GM13976 (cell line): ENCODE measurements around the gene EXOC3.

Experiments used
- DNase-seq: peaks from one replicate; pipeline ENCODE4 v3.0.0; 2012; ENCODE audit warnings: low spot score
- in situ Hi-C: fragments of 300-500 bp; cut with MboI; formaldehyde crosslinking; loops from one replicate; pipeline ENCODE4 v1.12.0; 2022; ENCODE audit warnings: low sequenced_read_pairs, mixed read lengths, inconsistent platforms; ENCODE audit not compliant: unreplicated experiment
- TF ChIP-seq, protein P1 (sequence below): IDR thresholded peaks from 2 replicates; pipeline ENCODE4 v1.5.1; 2012; ENCODE audit warnings: borderline replicate concordance, mild to moderate bottlenecking; ENCODE audit not compliant: insufficient read depth; ENCODE audit errors: extremely low read depth, missing control alignments, control extremely low read depth

Gene EXOC3

DNA sequence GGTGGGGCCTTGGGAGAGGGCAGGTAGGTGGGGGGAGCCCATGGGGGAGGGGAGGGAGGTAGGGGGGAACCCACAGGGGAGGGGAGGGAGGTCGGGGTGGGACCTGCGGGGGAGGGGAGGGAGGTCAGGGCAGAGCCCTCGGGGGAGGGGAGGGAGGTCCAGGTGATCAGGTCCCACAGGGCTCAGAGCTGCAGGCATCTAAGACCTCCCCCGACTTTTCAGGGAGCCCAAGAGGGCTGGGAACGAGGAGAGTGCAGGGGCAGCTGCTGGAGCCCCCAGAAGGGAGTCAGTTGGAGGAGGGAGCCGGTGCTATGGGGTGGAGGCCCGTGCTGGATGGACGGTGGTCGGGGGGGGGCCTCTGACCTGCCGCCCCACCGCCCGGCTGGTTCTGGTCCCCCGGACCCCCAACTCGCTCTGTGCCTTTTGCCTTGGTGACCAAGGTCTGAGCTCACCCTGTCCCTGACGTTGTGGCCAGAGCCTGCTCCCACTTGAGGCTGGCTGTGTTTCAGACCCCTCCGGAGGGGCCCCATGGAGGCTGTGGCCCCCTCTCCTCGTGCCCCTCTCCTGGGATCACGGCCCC lies 49.4 kb downstream of the EXOC3 start:
- TF ChIP-seq, protein P1, sequence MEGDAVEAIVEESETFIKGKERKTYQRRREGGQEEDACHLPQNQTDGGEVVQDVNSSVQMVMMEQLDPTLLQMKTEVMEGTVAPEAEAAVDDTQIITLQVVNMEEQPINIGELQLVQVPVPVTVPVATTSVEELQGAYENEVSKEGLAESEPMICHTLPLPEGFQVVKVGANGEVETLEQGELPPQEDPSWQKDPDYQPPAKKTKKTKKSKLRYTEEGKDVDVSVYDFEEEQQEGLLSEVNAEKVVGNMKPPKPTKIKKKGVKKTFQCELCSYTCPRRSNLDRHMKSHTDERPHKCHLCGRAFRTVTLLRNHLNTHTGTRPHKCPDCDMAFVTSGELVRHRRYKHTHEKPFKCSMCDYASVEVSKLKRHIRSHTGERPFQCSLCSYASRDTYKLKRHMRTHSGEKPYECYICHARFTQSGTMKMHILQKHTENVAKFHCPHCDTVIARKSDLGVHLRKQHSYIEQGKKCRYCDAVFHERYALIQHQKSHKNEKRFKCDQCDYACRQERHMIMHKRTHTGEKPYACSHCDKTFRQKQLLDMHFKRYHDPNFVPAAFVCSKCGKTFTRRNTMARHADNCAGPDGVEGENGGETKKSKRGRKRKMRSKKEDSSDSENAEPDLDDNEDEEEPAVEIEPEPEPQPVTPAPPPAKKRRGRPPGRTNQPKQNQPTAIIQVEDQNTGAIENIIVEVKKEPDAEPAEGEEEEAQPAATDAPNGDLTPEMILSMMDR, result no peak
- DNase-seq, result no peak
- in situ Hi-C loops, result no loop called here

DNA sequence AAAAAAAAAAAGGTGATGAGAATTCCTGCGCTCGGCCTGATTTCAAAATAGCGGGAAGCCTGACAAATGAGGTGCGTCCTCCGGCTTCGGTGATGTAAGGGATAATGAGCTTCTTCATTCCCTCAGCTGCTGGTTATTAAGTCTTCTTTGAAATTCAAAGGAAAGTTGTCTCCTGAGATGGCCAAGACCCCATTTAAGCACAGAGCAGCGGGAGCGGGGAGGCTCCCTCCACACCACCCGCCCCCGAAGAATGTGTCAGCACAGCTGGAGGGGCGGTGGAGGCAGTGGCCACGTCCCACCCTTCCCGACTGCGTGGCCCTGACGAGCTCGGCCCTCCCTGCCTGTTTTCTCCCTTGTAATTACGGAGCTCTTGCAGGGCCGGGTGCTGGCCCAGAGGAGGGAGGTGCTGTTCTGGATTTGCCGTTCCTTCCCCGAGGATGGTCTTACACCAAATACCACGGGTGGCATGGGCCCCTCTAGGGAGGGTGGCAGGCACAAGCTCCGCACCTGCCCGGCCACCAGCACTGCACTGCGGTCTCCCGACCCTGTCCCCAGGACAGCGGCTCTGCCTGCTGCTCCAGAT lies 50.2 kb downstream of the EXOC3 start:
- no peak for DNase-seq
- TF ChIP-seq, protein P1, result no peak

DNA sequence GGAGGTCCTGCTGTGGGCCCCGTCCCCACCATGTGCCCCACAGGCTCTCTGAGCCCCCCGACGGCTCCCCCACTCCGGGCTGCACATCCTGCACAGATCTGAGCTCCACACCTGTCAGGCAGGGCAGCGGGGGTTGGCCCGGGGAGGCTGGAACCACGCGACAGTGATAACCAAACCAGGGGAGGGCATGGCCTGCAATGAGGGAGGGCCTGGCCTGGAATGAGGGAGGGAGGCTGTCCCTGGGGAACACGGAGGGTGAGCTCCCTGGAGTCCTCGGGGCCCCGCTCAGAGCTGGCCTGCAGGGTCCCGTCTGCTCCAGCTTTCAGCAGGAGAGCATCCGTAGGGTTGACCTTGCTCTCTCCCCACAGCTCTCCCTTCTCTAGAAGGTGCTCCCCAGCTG lies 50.8 kb downstream of the EXOC3 start:
- in situ Hi-C loops, result no loop called here
- no peak for DNase-seq
- TF ChIP-seq, protein P1, result no peak

More for the DNA sequence above, 50.2 kb downstream of the EXOC3 start:
- in situ Hi-C loops, result no loop called here

DNA sequence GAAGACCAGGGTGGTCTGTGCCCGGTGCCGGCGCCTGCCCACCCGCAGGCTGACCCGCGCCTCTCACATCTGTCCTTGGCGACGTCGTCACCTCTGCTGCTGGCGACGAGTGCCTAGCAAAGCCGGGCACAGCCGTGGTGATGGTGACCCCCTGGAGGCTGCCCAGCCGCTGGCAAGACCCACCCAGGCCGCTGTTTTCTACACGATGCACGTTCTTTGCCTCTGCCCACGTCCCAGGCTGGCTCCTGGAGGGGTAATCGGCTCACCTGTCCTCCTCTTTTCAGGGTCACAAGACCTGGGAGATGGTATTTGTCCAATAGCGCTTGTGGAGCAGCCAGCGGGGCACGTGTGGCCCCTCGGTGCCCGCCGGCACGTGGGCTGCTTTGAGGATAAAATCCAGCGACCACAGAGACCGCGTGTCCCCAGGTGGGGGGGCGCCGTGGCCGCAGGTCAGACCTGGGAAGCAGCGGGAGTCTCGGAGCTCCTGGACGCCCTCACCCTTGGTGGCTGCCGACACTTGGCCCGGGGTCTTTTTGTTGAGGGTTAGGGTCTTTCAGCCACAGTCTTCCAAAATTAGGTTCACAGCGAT lies 51.8 kb downstream of the EXOC3 start:
- in situ Hi-C loops, result no loop called here
- no peak for DNase-seq
- TF ChIP-seq, protein P1, result no peak

DNA sequence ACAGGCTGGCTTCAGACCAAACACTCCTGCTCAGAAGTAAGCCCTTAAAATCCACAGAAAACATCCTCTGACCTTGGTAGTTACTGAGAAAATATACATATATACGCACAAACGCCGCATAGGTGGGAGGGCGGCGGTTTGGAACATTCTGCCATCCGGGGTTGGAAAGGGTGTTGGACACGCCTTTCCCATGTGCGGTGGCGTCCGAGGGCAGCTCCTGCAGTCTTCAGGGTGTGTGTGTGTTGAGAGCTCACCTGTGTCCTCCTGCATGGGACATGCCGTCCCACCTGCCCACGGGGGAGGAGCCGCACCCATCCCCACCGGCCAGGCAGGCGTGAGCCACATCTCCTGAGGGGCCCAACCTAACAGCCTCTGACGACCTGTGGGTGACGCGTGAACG lies 53.1 kb downstream of the EXOC3 start:
- TF ChIP-seq, protein P1, result no peak
- no peak for DNase-seq
- in situ Hi-C loops, result no loop called here

DNA sequence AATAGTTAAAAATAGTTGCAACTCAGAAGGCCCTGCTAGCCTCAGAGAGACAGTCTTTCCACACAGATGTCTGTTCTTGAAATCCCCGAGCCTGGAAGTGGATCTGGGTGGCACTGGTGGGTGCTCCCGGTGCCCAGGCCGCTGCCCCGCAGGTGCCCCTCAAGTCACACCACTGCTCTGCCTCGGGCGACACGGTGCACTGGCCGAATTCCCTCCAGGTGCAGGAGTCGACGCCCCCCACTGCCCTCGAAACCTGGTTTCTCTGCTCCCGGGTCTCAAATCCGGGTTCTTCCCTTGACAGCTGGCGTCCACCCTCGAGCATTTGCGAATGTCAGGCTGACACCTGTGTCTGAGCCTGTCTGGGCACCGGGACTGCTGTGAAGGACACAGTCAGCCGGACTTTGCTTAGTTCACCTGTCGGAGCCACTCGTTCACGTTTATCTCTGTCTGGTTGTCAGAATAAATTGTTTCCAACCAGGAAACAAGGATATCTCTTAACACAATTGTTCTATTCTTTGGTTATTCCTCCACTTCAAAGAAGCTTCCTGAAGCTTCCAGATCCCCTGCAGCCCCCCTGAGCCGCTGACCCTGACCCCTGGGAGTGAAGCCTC lies 54.2 kb downstream of the EXOC3 start:
- TF ChIP-seq, protein P1, result no peak
- in situ Hi-C loops, result no loop called here
- DNase-seq, result no peak
